ENCODE results near the gene IP6K2. TPM values are rescaled to one million over a fixed set of nuclear protein-coding genes. Genes with fewer than 3 reads are reported as not detected.

IP6K2 gene
- total and polyA plus RNA-seq, 2 experiments from 2014 or later: 97.0 to 97.4 TPM

DNA sequence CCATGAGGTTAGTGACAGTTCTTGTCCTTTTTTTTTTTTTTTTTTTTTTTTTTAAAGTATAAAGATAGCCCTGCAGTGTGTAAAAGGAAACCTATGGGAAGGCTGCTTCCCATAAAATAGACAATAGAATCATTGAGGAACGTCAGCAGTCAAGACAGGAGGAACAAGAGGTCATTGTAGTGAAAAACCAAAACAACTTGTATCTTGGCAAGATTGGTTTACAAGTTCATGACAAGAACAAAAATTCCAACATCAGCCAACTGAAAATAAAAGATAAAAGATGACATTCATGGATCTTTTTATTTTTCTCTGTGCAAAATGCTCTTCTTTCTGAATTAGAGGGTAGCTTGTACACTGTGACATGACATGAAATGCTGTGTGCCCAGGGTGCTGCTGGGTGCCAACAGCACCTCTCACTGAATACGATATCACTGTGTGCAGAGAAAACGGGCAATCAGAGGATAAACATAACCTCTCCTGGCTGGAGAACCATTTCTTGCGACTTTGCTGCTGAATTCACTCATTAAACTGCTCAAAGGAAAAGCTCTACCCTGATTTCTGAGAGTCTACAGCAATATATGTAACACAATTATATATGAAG, 30.1 kb upstream of the IP6K2 start (continued):
- TF ChIP-seq ZNF114 (CRISPR knock-in tag; IDR thresholded peaks at IDR 0.05) (no peak), POLR2AphosphoS5 (IDR thresholded peaks at IDR 0.05; ENCODE audit: low read depth) (no peak), ZNF331 (CRISPR knock-in tag; IDR thresholded peaks at IDR 0.05; ENCODE audit: low read depth) (no peak)

DNA sequence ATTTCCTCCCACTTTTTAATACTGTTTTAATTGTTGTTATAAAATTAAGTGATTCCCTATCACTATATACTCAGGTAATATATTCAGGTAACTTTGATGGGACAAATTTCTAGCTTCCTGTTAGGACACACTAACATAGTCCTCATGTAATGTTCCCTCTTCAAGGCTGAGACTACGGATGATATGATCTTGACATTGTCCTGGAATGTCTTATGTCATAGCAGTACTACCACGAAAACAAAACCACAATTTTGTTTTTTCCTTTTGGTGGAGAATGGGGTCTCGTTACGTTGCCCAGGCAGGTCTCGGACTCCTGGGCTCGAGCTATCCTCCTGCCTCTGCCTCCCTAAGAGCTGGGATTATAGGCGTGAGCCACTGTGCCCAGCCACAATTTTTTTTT, 26.8 kb upstream of the IP6K2 start:
- Histone ChIP-seq H3K4me1 (ENCODE audit: insufficient read depth) (no peaks in the 10 kb centered on the region), H4K20me1 (replicated peaks; ENCODE audit: insufficient read depth) (no peaks in the 10 kb centered on the region), H2AFZ (no peak overlapping the region), H3F3A (replicated peaks; ENCODE audit: low read depth) (no peaks in the 10 kb centered on the region), H3K36me3 (ENCODE audit: insufficient read depth) (no peaks in the 10 kb centered on the region), H3K27ac (ENCODE audit: low read depth) (no peak overlapping the region), H3K4me2 (no peak overlapping the region), H3K27me3 (ENCODE audit: insufficient read depth) (no peaks in the 10 kb centered on the region), H3K9me2 (ENCODE audit: insufficient read depth) (no peaks in the 10 kb centered on the region), H3K79me2 (replicated peaks; ENCODE audit: insufficient read depth) (no peaks in the 10 kb centered on the region), H3K4me3 (no peak overlapping the region)
- DNase-seq (ENCODE audit: low spot score) (no peak), ATAC-seq (no peak)
- Mint-ChIP-seq H3K27ac (no peak overlapping the region), H3K9me3 (peaks cover 3% of the 10 kb centered on the region; the same call in 1 of the 3 replicates), H3K36me3 (ENCODE audit: low read depth) (peaks cover 7% of the 10 kb centered on the region; the same call in 2 of the 3 replicates), H3K27me3 (ENCODE audit: insufficient read depth, low read depth, poor library complexity) (peaks cover 6% of the 10 kb centered on the region), H3K4me1 (no peaks in the 10 kb centered on the region), H3K4me3 (no peak overlapping the region)
- TF ChIP-seq CREB1 (CRISPR knock-in tag; IDR thresholded peaks at IDR 0.05; ENCODE audit: low read depth) (no peak), STAT1 (IDR thresholded peaks at IDR 0.05; ENCODE audit: unreplicated experiment) (no peak), EZH2 (IDR thresholded peaks at IDR 0.05; ENCODE audit: low read depth, unreplicated experiment) (no peak), EZH2phosphoT487 (IDR thresholded peaks at IDR 0.05; ENCODE audit: unreplicated experiment) (no peak), JUNB (IDR thresholded peaks at IDR 0.05; ENCODE audit: unreplicated experiment) (no peak), NANOG (IDR thresholded peaks at IDR 0.05; ENCODE audit: borderline replicate concordance) (no peak), ZNF331 (CRISPR knock-in tag; IDR thresholded peaks at IDR 0.05; ENCODE audit: low read depth) (no peak), ZNF114 (CRISPR knock-in tag; IDR thresholded peaks at IDR 0.05) (no peak), POLR2AphosphoS5 (IDR thresholded peaks at IDR 0.05; ENCODE audit: low read depth) (no peak)
- TF ChIP-seq, protein P1, sequence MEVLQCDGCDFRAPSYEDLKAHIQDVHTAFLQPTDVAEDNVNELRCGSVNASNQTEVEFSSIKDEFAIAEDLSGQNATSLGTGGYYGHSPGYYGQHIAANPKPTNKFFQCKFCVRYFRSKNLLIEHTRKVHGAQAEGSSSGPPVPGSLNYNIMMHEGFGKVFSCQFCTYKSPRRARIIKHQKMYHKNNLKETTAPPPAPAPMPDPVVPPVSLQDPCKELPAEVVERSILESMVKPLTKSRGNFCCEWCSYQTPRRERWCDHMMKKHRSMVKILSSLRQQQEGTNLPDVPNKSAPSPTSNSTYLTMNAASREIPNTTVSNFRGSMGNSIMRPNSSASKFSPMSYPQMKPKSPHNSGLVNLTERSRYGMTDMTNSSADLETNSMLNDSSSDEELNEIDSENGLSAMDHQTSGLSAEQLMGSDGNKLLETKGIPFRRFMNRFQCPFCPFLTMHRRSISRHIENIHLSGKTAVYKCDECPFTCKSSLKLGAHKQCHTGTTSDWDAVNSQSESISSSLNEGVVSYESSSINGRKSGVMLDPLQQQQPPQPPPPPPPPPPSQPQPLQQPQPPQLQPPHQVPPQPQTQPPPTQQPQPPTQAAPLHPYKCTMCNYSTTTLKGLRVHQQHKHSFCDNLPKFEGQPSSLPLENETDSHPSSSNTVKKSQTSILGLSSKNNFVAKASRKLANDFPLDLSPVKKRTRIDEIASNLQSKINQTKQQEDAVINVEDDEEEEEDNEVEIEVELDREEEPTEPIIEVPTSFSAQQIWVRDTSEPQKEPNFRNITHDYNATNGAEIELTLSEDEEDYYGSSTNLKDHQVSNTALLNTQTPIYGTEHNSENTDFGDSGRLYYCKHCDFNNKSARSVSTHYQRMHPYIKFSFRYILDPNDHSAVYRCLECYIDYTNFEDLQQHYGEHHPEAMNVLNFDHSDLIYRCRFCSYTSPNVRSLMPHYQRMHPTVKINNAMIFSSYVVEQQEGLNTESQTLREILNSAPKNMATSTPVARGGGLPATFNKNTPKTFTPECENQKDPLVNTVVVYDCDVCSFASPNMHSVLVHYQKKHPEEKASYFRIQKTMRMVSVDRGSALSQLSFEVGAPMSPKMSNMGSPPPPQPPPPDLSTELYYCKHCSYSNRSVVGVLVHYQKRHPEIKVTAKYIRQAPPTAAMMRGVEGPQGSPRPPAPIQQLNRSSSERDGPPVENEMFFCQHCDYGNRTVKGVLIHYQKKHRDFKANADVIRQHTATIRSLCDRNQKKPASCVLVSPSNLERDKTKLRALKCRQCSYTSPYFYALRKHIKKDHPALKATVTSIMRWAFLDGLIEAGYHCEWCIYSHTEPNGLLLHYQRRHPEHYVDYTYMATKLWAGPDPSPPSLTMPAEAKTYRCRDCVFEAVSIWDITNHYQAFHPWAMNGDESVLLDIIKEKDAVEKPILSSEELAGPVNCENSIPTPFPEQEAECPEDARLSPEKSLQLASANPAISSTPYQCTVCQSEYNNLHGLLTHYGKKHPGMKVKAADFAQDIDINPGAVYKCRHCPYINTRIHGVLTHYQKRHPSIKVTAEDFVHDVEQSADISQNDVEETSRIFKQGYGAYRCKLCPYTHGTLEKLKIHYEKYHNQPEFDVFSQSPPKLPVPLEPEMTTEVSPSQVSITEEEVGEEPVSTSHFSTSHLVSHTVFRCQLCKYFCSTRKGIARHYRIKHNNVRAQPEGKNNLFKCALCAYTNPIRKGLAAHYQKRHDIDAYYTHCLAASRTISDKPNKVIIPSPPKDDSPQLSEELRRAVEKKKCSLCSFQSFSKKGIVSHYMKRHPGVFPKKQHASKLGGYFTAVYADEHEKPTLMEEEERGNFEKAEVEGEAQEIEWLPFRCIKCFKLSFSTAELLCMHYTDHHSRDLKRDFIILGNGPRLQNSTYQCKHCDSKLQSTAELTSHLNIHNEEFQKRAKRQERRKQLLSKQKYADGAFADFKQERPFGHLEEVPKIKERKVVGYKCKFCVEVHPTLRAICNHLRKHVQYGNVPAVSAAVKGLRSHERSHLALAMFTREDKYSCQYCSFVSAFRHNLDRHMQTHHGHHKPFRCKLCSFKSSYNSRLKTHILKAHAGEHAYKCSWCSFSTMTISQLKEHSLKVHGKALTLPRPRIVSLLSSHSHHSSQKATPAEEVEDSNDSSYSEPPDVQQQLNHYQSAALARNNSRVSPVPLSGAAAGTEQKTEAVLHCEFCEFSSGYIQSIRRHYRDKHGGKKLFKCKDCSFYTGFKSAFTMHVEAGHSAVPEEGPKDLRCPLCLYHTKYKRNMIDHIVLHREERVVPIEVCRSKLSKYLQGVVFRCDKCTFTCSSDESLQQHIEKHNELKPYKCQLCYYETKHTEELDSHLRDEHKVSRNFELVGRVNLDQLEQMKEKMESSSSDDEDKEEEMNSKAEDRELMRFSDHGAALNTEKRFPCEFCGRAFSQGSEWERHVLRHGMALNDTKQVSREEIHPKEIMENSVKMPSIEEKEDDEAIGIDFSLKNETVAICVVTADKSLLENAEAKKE (CRISPR knock-in tag; IDR thresholded peaks at IDR 0.05): no peak
- TF ChIP-seq, protein P2, sequence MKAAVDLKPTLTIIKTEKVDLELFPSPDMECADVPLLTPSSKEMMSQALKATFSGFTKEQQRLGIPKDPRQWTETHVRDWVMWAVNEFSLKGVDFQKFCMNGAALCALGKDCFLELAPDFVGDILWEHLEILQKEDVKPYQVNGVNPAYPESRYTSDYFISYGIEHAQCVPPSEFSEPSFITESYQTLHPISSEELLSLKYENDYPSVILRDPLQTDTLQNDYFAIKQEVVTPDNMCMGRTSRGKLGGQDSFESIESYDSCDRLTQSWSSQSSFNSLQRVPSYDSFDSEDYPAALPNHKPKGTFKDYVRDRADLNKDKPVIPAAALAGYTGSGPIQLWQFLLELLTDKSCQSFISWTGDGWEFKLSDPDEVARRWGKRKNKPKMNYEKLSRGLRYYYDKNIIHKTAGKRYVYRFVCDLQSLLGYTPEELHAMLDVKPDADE (IDR thresholded peaks at IDR 0.05): no peak
- TF ChIP-seq, protein P3, sequence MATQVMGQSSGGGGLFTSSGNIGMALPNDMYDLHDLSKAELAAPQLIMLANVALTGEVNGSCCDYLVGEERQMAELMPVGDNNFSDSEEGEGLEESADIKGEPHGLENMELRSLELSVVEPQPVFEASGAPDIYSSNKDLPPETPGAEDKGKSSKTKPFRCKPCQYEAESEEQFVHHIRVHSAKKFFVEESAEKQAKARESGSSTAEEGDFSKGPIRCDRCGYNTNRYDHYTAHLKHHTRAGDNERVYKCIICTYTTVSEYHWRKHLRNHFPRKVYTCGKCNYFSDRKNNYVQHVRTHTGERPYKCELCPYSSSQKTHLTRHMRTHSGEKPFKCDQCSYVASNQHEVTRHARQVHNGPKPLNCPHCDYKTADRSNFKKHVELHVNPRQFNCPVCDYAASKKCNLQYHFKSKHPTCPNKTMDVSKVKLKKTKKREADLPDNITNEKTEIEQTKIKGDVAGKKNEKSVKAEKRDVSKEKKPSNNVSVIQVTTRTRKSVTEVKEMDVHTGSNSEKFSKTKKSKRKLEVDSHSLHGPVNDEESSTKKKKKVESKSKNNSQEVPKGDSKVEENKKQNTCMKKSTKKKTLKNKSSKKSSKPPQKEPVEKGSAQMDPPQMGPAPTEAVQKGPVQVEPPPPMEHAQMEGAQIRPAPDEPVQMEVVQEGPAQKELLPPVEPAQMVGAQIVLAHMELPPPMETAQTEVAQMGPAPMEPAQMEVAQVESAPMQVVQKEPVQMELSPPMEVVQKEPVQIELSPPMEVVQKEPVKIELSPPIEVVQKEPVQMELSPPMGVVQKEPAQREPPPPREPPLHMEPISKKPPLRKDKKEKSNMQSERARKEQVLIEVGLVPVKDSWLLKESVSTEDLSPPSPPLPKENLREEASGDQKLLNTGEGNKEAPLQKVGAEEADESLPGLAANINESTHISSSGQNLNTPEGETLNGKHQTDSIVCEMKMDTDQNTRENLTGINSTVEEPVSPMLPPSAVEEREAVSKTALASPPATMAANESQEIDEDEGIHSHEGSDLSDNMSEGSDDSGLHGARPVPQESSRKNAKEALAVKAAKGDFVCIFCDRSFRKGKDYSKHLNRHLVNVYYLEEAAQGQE (IDR thresholded peaks at IDR 0.05; ENCODE audit: unreplicated experiment): no peak
- TF ChIP-seq, protein P4, sequence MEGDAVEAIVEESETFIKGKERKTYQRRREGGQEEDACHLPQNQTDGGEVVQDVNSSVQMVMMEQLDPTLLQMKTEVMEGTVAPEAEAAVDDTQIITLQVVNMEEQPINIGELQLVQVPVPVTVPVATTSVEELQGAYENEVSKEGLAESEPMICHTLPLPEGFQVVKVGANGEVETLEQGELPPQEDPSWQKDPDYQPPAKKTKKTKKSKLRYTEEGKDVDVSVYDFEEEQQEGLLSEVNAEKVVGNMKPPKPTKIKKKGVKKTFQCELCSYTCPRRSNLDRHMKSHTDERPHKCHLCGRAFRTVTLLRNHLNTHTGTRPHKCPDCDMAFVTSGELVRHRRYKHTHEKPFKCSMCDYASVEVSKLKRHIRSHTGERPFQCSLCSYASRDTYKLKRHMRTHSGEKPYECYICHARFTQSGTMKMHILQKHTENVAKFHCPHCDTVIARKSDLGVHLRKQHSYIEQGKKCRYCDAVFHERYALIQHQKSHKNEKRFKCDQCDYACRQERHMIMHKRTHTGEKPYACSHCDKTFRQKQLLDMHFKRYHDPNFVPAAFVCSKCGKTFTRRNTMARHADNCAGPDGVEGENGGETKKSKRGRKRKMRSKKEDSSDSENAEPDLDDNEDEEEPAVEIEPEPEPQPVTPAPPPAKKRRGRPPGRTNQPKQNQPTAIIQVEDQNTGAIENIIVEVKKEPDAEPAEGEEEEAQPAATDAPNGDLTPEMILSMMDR (conservative IDR thresholded peaks at IDR 0.05; ENCODE audit: low read depth in 2 of 2): no peak

All from GM23338 (cell line).